DOHH2 (cell line): ENCODE measurements around the gene ZRANB1.

ENCODE experiments used
- H3F3A ChIP-seq: fragments of 200-600 bp; sonication (generic), shearing (Covaris generic); 2 replicates; pipeline ENCODE4 v1.6.0; 2016; ENCODE audit warnings: antibody characterized with exemption, mild to moderate bottlenecking; ENCODE audit not compliant: control insufficient read depth, insufficient read depth
- H3K27ac ChIP-seq: fragments of 200-600 bp; sonication (generic); 2 replicates; pipeline ENCODE4 v1.5.1; 2014; ENCODE audit warnings: low read depth, mild to moderate bottlenecking, low read length, moderate library complexity
- H3K27me3 ChIP-seq: fragments of 200-600 bp; sonication (generic); 2 replicates; pipeline ENCODE4 v1.6.1; 2014; ENCODE audit warnings: mild to moderate bottlenecking, low read length, mixed read lengths; ENCODE audit not compliant: control insufficient read depth
- H3K36me3 ChIP-seq: fragments of 200-600 bp; sonication (generic); 2 replicates; pipeline ENCODE4 v1.6.1; 2014; ENCODE audit warnings: mild to moderate bottlenecking, low read length, moderate library complexity, mixed read lengths; ENCODE audit not compliant: control insufficient read depth
- H3K4me1 ChIP-seq: fragments of 200-600 bp; sonication (generic); 2 replicates; pipeline ENCODE4 v1.6.1; 2014; ENCODE audit warnings: mild to moderate bottlenecking, low read length, mixed read lengths; ENCODE audit not compliant: control insufficient read depth
- H3K4me2 ChIP-seq: fragments of 200-600 bp; sonication (generic); 2 replicates; pipeline ENCODE4 v1.6.0; 2014; ENCODE audit warnings: mild to moderate bottlenecking, low read length, moderate library complexity
- H3K4me3 ChIP-seq: fragments of 200-600 bp; sonication (generic); 2 replicates; pipeline ENCODE4 v1.5.1; 2014; ENCODE audit warnings: mild to moderate bottlenecking, low read length, mixed read lengths
- H3K79me2 ChIP-seq: fragments of 200-600 bp; sonication (generic); 2 replicates; pipeline ENCODE4 v1.6.1; 2014; ENCODE audit warnings: mild to moderate bottlenecking, low read length, mixed read lengths; ENCODE audit not compliant: control insufficient read depth
- H3K9me2 ChIP-seq: fragments of 200-600 bp; sonication (generic); replicated peaks from 2 replicates; pipeline ENCODE4 v1.6.1; 2014; ENCODE audit warnings: mild to moderate bottlenecking, low read length, mixed read lengths; ENCODE audit not compliant: control insufficient read depth
- H3K9me3 ChIP-seq: fragments of 200-600 bp; sonication (generic); 2 replicates; pipeline ENCODE4 v1.6.1; 2014; ENCODE audit warnings: antibody characterized with exemption, low read length, mixed read lengths; ENCODE audit not compliant: control insufficient read depth, insufficient read depth
- H4K20me1 ChIP-seq: fragments of 200-600 bp; sonication (generic); 2 replicates; pipeline ENCODE4 v1.6.0; 2014; ENCODE audit warnings: low read depth, mild to moderate bottlenecking, antibody characterized with exemption, low read length, moderate library complexity; ENCODE audit not compliant: control insufficient read depth, insufficient read depth
- EZH2phosphoT487 ChIP-seq: fragments of 200-600 bp; sonication (generic); IDR thresholded peaks from 2 replicates; pipeline ENCODE4 v1.6.1; 2017; ENCODE audit warnings: borderline replicate concordance, mild to moderate bottlenecking, antibody characterized with exemption, low read length, moderate library complexity, mixed read lengths
- TF ChIP-seq, protein P1 (sequence below): fragments of 200-600 bp; sonication (generic); IDR thresholded peaks from one replicate; pipeline ENCODE4 v1.5.1; 2014; ENCODE audit warnings: antibody characterized with exemption, mild to moderate bottlenecking, low read depth, low read length; ENCODE audit not compliant: poor library complexity, severe bottlenecking

Gene ZRANB1

GRCh38 chr10:124903111-124903510, 38.8 kb upstream of the ZRANB1 start:
- no peak overlapping the region for H3K27ac ChIP-seq
- H3F3A ChIP-seq: no peaks in the 10 kb centered on the region
- no peaks in the 10 kb centered on the region for H4K20me1 ChIP-seq
- H3K4me1 ChIP-seq: 0 out of 2 replicates have a peak, but pooled peaks cover 3% of the 10 kb centered on the region
- H3K4me3 ChIP-seq: no peak overlapping the region
- H3K9me2 ChIP-seq: no peaks in the 10 kb centered on the region
- H3K9me3 ChIP-seq: no peaks in the 10 kb centered on the region
- peaks cover 25% of the 10 kb centered on the region for H3K27me3 ChIP-seq
- H3K4me2 ChIP-seq: no peak overlapping the region
- no peaks in the 10 kb centered on the region for H3K79me2 ChIP-seq
- H3K36me3 ChIP-seq: no peaks in the 10 kb centered on the region
- no peak for TF ChIP-seq EZH2phosphoT487
- TF ChIP-seq, protein P1, sequence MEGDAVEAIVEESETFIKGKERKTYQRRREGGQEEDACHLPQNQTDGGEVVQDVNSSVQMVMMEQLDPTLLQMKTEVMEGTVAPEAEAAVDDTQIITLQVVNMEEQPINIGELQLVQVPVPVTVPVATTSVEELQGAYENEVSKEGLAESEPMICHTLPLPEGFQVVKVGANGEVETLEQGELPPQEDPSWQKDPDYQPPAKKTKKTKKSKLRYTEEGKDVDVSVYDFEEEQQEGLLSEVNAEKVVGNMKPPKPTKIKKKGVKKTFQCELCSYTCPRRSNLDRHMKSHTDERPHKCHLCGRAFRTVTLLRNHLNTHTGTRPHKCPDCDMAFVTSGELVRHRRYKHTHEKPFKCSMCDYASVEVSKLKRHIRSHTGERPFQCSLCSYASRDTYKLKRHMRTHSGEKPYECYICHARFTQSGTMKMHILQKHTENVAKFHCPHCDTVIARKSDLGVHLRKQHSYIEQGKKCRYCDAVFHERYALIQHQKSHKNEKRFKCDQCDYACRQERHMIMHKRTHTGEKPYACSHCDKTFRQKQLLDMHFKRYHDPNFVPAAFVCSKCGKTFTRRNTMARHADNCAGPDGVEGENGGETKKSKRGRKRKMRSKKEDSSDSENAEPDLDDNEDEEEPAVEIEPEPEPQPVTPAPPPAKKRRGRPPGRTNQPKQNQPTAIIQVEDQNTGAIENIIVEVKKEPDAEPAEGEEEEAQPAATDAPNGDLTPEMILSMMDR: no peak

GRCh38 chr10:124904796-124905195, 37.1 kb upstream of the ZRANB1 start:
- no peaks in the 10 kb centered on the region for H4K20me1 ChIP-seq
- H3F3A ChIP-seq: no peaks in the 10 kb centered on the region
- peaks cover 29% of the 10 kb centered on the region for H3K27me3 ChIP-seq
- no peaks in the 10 kb centered on the region for H3K79me2 ChIP-seq
- no peaks in the 10 kb centered on the region for H3K9me2 ChIP-seq
- no peak for TF ChIP-seq EZH2phosphoT487
- TF ChIP-seq, protein P1: no peak
- H3K36me3 ChIP-seq: no peaks in the 10 kb centered on the region
- no peak overlapping the region for H3K4me2 ChIP-seq
- H3K4me1 ChIP-seq: 0 out of 2 replicates have a peak, but pooled peaks cover 3% of the 10 kb centered on the region
- no peak overlapping the region for H3K4me3 ChIP-seq
- no peak overlapping the region for H3K27ac ChIP-seq
- H3K9me3 ChIP-seq: no peaks in the 10 kb centered on the region

GRCh38 chr10:124906551-124907001, 35.3 kb upstream of the ZRANB1 start:
- Histone ChIP-seq H3K9me2 (no peaks in the 10 kb centered on the region), H3K4me3 (no peak overlapping the region), H3K4me2 (no peak overlapping the region)

More at GRCh38 chr10:124906551-124907001, 35.3 kb upstream of the ZRANB1 start:
- Histone ChIP-seq H3F3A (no peaks in the 10 kb centered on the region), H3K79me2 (no peaks in the 10 kb centered on the region), H4K20me1 (no peaks in the 10 kb centered on the region), H3K9me3 (no peaks in the 10 kb centered on the region), H3K27me3 (peaks cover 33% of the 10 kb centered on the region), H3K27ac (no peak overlapping the region), H3K4me1 (0 out of 2 replicates have a peak, but pooled peaks cover 3% of the 10 kb centered on the region), H3K36me3 (no peaks in the 10 kb centered on the region)
- TF ChIP-seq, protein P1: no peak
- no peak for TF ChIP-seq EZH2phosphoT487
